ENCODE results near the gene HDGF.

DNA sequence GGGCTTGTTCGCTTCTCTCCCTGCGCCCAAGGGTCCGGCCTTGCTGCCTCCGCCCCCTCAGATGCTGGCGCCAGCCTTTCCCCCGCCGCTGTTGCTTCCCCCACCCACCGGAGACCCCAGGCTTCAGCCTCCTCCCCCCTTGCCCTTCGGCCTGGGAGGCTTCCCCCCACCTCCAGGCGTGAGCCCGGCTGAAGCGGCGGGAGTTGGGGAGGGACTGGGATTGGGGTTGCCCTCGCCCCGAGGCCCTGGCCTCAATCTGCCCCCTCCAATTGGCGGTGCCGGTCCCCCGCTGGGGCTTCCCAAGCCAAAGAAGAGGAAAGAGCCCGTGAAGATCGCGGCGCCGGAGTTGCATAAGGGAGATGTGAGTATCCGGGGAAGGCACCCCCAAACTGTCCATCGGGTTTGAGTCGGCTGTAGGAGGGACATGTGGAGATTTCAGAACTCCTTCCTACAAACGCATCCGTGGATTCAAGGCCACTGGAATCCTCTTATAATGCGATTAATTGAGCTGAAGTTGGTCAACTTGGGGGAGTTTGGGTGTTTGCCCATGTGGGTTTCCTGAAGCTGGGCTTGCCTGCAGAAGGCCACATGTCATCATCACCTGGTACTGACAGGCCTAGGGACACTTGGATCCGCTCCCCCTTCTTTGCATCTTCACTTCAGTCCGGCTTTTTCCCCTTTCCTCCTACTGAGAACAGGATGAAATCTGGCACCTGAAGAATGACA, 16.6 kb upstream of the HDGF start:
- no peak for TF ChIP-seq EZH2 (IDR thresholded peaks at IDR 0.05; ENCODE audit: low read depth)
- TF ChIP-seq, protein P1, sequence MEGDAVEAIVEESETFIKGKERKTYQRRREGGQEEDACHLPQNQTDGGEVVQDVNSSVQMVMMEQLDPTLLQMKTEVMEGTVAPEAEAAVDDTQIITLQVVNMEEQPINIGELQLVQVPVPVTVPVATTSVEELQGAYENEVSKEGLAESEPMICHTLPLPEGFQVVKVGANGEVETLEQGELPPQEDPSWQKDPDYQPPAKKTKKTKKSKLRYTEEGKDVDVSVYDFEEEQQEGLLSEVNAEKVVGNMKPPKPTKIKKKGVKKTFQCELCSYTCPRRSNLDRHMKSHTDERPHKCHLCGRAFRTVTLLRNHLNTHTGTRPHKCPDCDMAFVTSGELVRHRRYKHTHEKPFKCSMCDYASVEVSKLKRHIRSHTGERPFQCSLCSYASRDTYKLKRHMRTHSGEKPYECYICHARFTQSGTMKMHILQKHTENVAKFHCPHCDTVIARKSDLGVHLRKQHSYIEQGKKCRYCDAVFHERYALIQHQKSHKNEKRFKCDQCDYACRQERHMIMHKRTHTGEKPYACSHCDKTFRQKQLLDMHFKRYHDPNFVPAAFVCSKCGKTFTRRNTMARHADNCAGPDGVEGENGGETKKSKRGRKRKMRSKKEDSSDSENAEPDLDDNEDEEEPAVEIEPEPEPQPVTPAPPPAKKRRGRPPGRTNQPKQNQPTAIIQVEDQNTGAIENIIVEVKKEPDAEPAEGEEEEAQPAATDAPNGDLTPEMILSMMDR (conservative IDR thresholded peaks at IDR 0.05) = no peak

Measured in PC-9 (cell line).